Ureter (tissue), 1 donor: Measurements from ENCODE around the gene GOLGA8N. TPM values are rescaled to one million over a fixed set of nuclear protein-coding genes. Genes with fewer than 3 reads are reported as not detected.

Experiments used
- DNase-seq: peaks from one replicate; pipeline ENCODE4 v3.0.0-alpha.2; 2020; ENCODE audit warnings: low spot score
- total RNA-seq: library from RNA; stranded (reverse); gene quantifications from one replicate; pipeline ENCODE4 v1.2.4, GENCODE V29; 2023
- donor health status: DM: yes; HTN: yes; CAD: no.

The GOLGA8N gene
- total RNA-seq, 1 donor from 2014 or later, result 19.7 TPM

DNA sequence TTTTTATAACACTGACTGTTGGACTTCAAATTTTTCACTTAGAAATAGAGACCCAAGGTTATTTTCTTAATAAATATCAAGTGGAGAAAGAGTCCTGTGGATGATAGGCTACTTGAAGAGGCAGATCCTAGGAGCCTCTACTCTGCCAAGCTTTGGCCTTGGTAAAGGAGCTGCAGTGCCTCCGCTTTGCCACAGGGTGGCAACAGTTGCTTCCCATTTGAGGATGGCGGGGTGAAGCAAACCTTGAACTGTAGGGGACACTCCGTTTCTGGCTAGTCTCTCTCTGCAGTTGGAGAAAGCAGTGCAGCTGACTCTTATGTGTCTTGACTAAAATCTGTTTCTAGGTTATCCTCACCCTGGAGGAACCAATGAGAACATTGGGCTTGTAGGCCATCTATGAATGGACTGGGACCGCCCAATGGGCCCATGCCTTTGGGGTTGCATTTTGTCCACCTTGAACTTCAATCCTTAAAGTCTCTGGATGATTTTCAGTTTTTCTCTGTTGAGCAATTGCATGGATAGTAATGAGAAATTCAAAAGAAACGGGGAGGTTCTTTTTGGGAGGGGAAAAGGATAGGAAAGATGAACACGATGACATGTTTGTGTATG, 58.1 kb downstream of the GOLGA8N start:
- no peak for DNase-seq

DNA sequence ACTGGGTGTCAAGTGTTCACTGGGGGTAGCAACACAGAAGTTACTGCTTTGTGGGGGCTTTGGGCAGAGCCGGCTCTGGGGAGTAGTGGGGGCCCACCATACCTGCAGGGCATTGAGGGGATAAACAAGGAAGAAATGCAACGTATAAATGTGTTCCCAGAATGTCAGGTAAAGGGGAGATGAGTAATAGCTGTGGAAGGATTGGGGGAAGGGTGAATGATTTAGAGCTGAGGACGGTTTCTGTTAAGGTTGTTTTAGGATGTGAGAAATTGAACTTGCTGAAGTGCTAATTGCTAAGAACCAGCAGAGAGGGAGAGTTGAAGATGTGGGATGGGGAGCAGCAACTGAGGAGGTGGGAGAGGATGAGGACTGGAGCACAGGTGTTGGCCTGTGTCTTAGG, 58.9 kb downstream of the GOLGA8N start:
- DNase-seq, result no peak

DNA sequence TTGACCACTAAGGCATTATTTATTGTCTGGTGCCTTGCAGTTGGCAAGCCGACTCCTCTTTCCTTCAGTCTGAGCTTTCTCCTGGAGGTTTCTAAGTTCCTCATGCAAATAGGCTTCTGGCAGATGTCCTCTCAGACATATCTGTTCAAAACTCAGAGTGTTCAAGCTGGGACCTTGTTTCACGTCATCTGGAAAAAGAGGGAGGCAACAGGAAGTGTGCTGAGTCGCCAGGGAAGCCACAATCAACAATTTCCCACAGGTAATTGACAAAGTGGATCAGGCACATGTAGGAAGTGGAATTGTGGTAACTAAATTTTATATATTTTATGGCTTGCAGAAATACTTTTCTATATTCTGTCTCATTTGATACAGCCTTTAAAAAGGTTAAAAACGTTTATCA, 62.8 kb downstream of the GOLGA8N start:
- DNase-seq, result no peak

DNA sequence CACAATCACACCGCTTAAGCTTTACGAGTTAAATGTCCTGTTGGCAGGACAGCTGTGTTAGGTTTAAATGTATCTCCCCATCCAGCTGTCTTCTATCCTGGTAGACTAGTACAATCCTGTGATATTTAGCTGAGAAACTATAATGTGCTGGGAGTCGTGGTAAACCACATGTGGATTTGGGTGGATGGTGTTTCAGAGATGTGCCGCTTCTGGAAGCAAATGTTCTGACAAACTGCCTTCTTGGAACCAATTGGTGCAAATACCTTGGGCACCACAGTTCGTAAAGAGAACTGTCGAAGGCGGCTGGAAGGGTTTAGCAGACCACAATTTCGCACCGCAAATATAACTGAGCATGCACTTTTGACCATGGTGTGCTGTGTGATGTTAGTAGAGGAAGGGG, 63.2 kb downstream of the GOLGA8N start:
- DNase-seq, result no peak

Other genes with a start within 250 kb of the GOLGA8N start
- gene GOLGA8K, start 190.2 kb upstream of the GOLGA8N start, total RNA-seq, result 1.9 TPM
- 4.5 TPM for gene GOLGA8O, start 137.8 kb upstream of the GOLGA8N start, total RNA-seq
- gene ARHGAP11A, start 22.0 kb downstream of the GOLGA8N start, total RNA-seq, result 1.4 TPM
- gene SCG5, start 48.3 kb downstream of the GOLGA8N start, total RNA-seq, result 0.81 TPM
- gene GREM1, start 124.5 kb downstream of the GOLGA8N start, total RNA-seq, result 26.0 TPM